ENCODE data around the gene CTXN3.

CTXN3 gene

DNA sequence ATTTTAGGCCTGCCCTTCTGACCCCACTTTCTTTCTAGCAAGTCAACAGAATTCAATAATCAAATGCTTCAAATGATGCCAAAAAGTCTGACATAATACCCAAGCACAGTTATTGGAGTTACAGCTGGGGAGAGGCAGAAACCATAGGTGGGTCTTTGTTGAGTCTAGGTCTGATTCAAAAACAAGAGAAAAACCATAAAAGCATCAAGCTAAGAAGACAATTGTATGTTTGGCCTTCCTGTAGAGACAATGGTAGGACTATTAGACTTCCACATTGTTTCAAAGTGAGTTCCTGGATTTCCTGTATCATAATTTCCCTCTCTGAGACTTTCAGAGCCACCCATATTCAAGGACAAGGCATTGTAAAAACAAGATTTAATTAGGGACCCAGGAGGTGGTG is 37.5 kb downstream of the CTXN3 start:
- TF ChIP-seq, protein P1, sequence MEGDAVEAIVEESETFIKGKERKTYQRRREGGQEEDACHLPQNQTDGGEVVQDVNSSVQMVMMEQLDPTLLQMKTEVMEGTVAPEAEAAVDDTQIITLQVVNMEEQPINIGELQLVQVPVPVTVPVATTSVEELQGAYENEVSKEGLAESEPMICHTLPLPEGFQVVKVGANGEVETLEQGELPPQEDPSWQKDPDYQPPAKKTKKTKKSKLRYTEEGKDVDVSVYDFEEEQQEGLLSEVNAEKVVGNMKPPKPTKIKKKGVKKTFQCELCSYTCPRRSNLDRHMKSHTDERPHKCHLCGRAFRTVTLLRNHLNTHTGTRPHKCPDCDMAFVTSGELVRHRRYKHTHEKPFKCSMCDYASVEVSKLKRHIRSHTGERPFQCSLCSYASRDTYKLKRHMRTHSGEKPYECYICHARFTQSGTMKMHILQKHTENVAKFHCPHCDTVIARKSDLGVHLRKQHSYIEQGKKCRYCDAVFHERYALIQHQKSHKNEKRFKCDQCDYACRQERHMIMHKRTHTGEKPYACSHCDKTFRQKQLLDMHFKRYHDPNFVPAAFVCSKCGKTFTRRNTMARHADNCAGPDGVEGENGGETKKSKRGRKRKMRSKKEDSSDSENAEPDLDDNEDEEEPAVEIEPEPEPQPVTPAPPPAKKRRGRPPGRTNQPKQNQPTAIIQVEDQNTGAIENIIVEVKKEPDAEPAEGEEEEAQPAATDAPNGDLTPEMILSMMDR (IDR thresholded peaks at IDR 0.05; ENCODE audit: borderline replicate concordance, control extremely low read depth, extremely low read depth, insufficient read depth, missing control alignments): no peak
- DNase-seq (ENCODE audit: low spot score): no peak
- in situ Hi-C loops (cut with MboI; ENCODE audit: low sequenced_read_pairs, unreplicated experiment): no loop called here

DNA sequence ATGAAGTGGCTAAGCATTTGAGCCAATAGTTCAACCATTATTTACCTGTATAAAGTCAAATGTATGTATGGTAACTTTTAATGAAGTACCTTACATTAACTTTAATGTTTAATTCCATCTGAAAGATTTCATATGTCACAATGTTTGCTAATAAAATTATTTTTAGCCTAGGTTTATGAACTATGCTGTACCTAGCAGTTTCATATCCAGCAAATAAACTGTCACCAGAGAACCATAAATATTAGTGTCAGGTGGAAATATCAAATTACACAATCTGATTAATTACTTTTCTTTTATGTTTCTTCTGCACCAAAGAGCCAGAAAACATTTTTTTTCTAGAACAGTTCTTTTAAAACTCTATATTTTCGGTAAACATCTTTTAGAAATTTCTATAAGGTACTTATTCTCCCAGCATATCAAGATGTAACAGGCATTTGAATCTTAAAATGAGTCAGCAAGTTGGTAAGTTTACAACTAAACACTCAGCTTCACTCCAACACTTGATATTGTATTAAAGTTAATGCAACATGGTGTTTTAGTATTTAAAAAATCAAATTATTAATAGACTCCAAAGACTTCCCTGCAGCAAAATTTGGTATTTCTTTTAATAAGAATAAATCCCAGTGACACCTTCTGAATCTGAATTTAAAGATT is 45.8 kb downstream of the CTXN3 start:
- TF ChIP-seq, protein P1 (IDR thresholded peaks at IDR 0.05; ENCODE audit: borderline replicate concordance, control extremely low read depth, extremely low read depth, insufficient read depth, missing control alignments): no peak
- in situ Hi-C loops (cut with MboI; ENCODE audit: low sequenced_read_pairs, unreplicated experiment): no loop called here
- no peak for DNase-seq (ENCODE audit: low spot score)

DNA sequence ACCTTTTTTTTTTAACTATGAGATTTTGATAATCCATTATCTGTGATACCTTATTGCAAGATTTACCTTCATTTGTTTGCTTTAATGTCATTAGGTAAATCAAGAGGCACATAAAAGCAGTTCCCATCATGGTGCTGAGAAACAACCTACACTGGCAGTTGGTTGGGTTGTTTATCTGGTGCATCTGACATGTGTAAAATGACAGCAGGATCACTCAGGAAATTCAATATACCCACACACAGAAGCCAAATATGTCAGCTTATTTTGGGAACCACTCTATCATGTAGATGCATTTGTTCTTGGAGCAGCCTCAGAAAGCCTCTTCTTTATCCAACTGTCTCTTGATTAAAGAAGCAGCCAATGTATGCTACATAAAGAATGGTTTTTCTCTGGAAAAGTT is 46.5 kb downstream of the CTXN3 start:
- in situ Hi-C loops (cut with MboI; ENCODE audit: low sequenced_read_pairs, unreplicated experiment): no loop called here
- no peak for DNase-seq (ENCODE audit: low spot score)
- TF ChIP-seq, protein P1 (IDR thresholded peaks at IDR 0.05; ENCODE audit: borderline replicate concordance, control extremely low read depth, extremely low read depth, insufficient read depth, missing control alignments): no peak

DNA sequence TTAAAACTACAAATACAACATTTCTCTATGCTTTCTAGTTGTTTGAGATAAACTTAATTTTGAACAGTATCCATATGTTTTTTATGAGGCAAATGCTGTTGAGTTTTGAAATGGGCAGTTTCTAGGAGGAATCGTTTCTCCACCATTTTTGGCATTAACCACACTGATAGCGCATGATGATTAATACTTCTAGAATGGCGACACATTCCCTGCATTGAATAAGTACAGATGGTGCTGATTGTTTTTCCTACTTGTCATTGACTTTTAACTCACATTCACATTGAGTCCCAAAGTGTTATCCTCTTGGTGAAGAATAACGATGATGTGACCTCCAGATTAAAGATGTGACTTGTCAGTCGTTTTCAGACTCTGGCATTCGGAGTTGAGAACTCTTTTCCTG is 47.8 kb downstream of the CTXN3 start:
- in situ Hi-C loops (cut with MboI; ENCODE audit: low sequenced_read_pairs, unreplicated experiment): no loop called here
- TF ChIP-seq, protein P1 (IDR thresholded peaks at IDR 0.05; ENCODE audit: borderline replicate concordance, control extremely low read depth, extremely low read depth, insufficient read depth, missing control alignments): no peak
- no peak for DNase-seq (ENCODE audit: low spot score)

DNA sequence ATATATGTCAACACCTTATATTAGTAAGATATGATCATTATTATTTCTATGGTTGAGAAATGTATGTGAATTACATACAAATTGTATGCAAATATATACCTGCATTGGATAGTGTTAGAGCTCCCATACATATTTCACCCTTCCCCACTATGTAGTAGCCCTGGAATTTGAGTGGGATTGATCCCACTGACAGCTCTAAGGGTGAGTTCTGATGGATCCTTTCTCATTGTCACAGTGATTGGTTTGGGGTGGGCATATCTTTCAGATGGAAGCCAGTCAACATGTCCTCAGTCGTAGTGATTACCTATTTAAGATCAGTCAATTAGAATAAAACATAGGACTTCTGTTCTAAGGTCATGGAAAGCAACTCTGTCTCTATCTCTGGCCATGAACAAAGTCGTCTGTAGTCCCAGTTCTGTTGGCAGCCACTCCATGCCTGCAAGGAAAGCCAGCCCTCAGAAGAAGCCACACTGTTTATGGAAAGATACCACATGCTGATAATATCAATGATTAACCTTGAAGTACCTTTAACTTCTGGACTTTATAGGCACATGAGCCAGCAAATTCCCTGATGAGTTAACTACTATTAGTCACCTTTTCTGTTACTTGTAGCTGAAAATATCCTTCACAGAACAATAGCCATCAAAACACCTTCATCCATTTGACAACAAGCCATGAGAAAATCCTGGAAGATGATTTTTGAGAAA is 49.2 kb downstream of the CTXN3 start:
- in situ Hi-C loops (cut with MboI; ENCODE audit: low sequenced_read_pairs, unreplicated experiment): no loop called here
- TF ChIP-seq, protein P1 (IDR thresholded peaks at IDR 0.05; ENCODE audit: borderline replicate concordance, control extremely low read depth, extremely low read depth, insufficient read depth, missing control alignments): no peak
- DNase-seq (ENCODE audit: low spot score): no peak

DNA sequence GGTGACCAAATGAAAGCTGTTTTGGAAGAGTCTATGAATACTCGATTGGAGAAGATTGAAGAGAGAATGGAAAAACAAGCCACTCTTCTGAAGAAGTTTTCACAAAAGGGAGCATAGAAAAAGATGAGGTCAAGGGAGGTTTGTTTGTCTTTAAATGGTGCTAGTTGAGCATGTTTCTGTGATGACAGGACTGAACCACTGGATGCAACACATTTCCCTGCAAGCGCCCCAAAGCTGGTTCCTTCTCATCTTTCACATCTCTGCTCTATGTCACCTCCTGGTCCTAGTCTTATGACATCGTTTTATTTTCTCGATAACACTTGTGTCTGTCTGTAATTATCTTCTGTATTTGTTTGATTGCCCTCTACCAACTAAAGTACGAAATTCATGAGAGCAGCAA is 50.5 kb downstream of the CTXN3 start:
- no peak for DNase-seq (ENCODE audit: low spot score)
- in situ Hi-C loops (cut with MboI; ENCODE audit: low sequenced_read_pairs, unreplicated experiment): no loop called here
- TF ChIP-seq, protein P1 (IDR thresholded peaks at IDR 0.05; ENCODE audit: borderline replicate concordance, control extremely low read depth, extremely low read depth, insufficient read depth, missing control alignments): no peak
